Measurements from ENCODE around the gene KIAA2012.
A peak's percentile ranks its signal among the peaks of the same experiment; 100 is the strongest.
"Not testable (repeated sequence)": the region's sequence is repeated elsewhere in the genome, so short reads cannot be mapped to it uniquely, and the experiment has no call there.

KIAA2012 gene

GRCh38 chr2:202133200-202133908 lies 60.3 kb downstream of the KIAA2012 start:
- H3K4me1 ChIP-seq (ENCODE audit: insufficient read depth, poor library complexity, severe bottlenecking), result no peaks in the 10 kb centered on the region
- no peak overlapping the region for H3K4me3 ChIP-seq (ENCODE audit: severe bottlenecking)
- DNase-seq (ENCODE audit: low spot score) (no peak), ATAC-seq (ENCODE audit: low read depth) (no peak)
- H3K27me3 ChIP-seq (ENCODE audit: insufficient read depth, poor library complexity, severe bottlenecking), result no peaks in the 10 kb centered on the region
- no peak overlapping the region for H3K27ac ChIP-seq (ENCODE audit: poor library complexity, severe bottlenecking)
- no peak for TF ChIP-seq CTCF (IDR thresholded peaks at IDR 0.05; ENCODE audit: poor library complexity, severe bottlenecking)
- H3K9me3 ChIP-seq (ENCODE audit: severe bottlenecking), result no peaks in the 10 kb centered on the region
- no peaks in the 10 kb centered on the region for H3K36me3 ChIP-seq (ENCODE audit: low read depth)

GRCh38 chr2:202133909-202134265 lies 60.8 kb downstream of the KIAA2012 start:
- Histone ChIP-seq H3K4me1 (ENCODE audit: insufficient read depth, poor library complexity, severe bottlenecking) (no peaks in the 10 kb centered on the region), H3K9me3 (ENCODE audit: severe bottlenecking) (no peaks in the 10 kb centered on the region), H3K4me3 (ENCODE audit: severe bottlenecking) (no peak overlapping the region), H3K27ac (ENCODE audit: poor library complexity, severe bottlenecking) (no peak overlapping the region), H3K36me3 (ENCODE audit: low read depth) (no peaks in the 10 kb centered on the region), H3K27me3 (ENCODE audit: insufficient read depth, poor library complexity, severe bottlenecking) (no peaks in the 10 kb centered on the region)
- ATAC-seq (ENCODE audit: low read depth) (no peak), DNase-seq (ENCODE audit: low spot score) (no peak)
- no peak for TF ChIP-seq CTCF (IDR thresholded peaks at IDR 0.05; ENCODE audit: poor library complexity, severe bottlenecking)

GRCh38 chr2:202135091-202135874 lies 62.2 kb downstream of the KIAA2012 start:
- ATAC-seq (ENCODE audit: low read depth) (peak; percentile 76), DNase-seq (ENCODE audit: low spot score) (no peak)
- no peak overlapping the region for H3K4me3 ChIP-seq (ENCODE audit: severe bottlenecking)
- no peaks in the 10 kb centered on the region for H3K9me3 ChIP-seq (ENCODE audit: severe bottlenecking)
- H3K27me3 ChIP-seq (ENCODE audit: insufficient read depth, poor library complexity, severe bottlenecking), result no peaks in the 10 kb centered on the region
- H3K4me1 ChIP-seq (ENCODE audit: insufficient read depth, poor library complexity, severe bottlenecking), result no peaks in the 10 kb centered on the region
- H3K27ac ChIP-seq (ENCODE audit: poor library complexity, severe bottlenecking), result no peak overlapping the region
- H3K36me3 ChIP-seq (ENCODE audit: low read depth), result no peaks in the 10 kb centered on the region
- TF ChIP-seq CTCF (IDR thresholded peaks at IDR 0.05; ENCODE audit: poor library complexity, severe bottlenecking), result no peak

GRCh38 chr2:202136039-202136438 lies 63.0 kb downstream of the KIAA2012 start:
- not testable (repeated sequence) for H3K4me3 ChIP-seq (ENCODE audit: severe bottlenecking); DNase-seq (ENCODE audit: low spot score); ATAC-seq (ENCODE audit: low read depth); H3K27ac ChIP-seq (ENCODE audit: poor library complexity, severe bottlenecking); H3K36me3 ChIP-seq (ENCODE audit: low read depth); H3K9me3 ChIP-seq (ENCODE audit: severe bottlenecking); H3K4me1 ChIP-seq (ENCODE audit: insufficient read depth, poor library complexity, severe bottlenecking); H3K27me3 ChIP-seq (ENCODE audit: insufficient read depth, poor library complexity, severe bottlenecking)

GRCh38 chr2:202136526-202136925 lies 63.5 kb downstream of the KIAA2012 start:
- H3K36me3 ChIP-seq (ENCODE audit: low read depth), result no peaks in the 10 kb centered on the region

More at GRCh38 chr2:202136526-202136925, 63.5 kb downstream of the KIAA2012 start:
- no peak for DNase-seq (ENCODE audit: low spot score)
- no peak for ATAC-seq (ENCODE audit: low read depth)
- TF ChIP-seq CTCF (IDR thresholded peaks at IDR 0.05; ENCODE audit: poor library complexity, severe bottlenecking), result no peak
- Histone ChIP-seq H3K27me3 (ENCODE audit: insufficient read depth, poor library complexity, severe bottlenecking) (no peaks in the 10 kb centered on the region), H3K4me3 (ENCODE audit: severe bottlenecking) (no peak overlapping the region), H3K4me1 (ENCODE audit: insufficient read depth, poor library complexity, severe bottlenecking) (no peaks in the 10 kb centered on the region), H3K27ac (ENCODE audit: poor library complexity, severe bottlenecking) (no peak overlapping the region), H3K9me3 (ENCODE audit: severe bottlenecking) (no peaks in the 10 kb centered on the region)

Data from RWPE2 (cell line).